Prostate gland (tissue), 2 donors: ENCODE measurements around the gene ENAH.

ENCODE experiments used
- CTCF ChIP-seq, 4 experiments: fragments of 200-600 bp in 2 of 4; fragments of 450-650 bp in 2 of 4; sonication (generic) in 2 of 4; IDR thresholded peaks; 1 replicate in 3 of 4; 2 replicates in 1 of 4; pipeline ENCODE4 v1.5.1; 2016 to 2019; ENCODE audit warnings: antibody characterized with exemption in 4 of 4, mild to moderate bottlenecking in 2 of 4, moderate library complexity in 2 of 4
- POLR2AphosphoS5 ChIP-seq: sonication (generic); formaldehyde crosslinking; IDR thresholded peaks from one replicate; pipeline ENCODE4 v1.6.1; 2017; ENCODE audit warnings: antibody characterized with exemption

GRCh38 chr1:225467193-225468020, 185.5 kb downstream of the ENAH start:
- peak; percentile 20 for TF ChIP-seq POLR2AphosphoS5
- TF ChIP-seq CTCF (IDR thresholded peaks at IDR 0.05) = no peak
